HG03432 (cell line): ENCODE results near the gene PDGFA.

Experiments used
- ATAC-seq: cut with Tn5 transposase; IDR thresholded peaks from one replicate; pipeline ENCODE4 v1.9.1; 2021; ENCODE audit warnings: mild to moderate bottlenecking, moderate library complexity; ENCODE audit not compliant: unreplicated experiment

The PDGFA gene

GRCh38 chr7:463362-463781 is 56.3 kb downstream of the PDGFA start:
- no peak for ATAC-seq

- no peak for ATAC-seq
Measured at GRCh38 chr7:462173-463103, 57.2 kb downstream of the PDGFA start.

- no peak for ATAC-seq
Measured at GRCh38 chr7:461453-462172, 58.0 kb downstream of the PDGFA start.

DNA sequence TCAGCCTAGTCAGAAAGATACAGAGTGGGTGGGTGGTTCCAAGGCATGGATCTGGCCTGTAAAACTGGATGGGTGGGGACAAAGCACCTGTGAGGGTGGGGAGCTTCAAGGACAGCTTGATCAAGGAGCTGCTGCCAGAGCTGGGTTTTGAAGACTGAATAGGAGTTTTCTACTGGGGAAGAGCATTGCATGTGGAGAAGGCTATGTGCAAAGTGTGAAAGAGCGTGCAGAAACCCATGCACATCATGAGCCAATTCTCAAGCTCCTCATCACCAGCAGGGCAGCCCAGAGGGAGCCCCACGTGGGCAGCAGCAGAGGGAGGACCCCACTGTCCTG is 58.6 kb downstream of the PDGFA start:
- ATAC-seq: no peak

- ATAC-seq: no peak
Measured at GRCh38 chr7:460374-461116, 59.1 kb downstream of the PDGFA start.

DNA sequence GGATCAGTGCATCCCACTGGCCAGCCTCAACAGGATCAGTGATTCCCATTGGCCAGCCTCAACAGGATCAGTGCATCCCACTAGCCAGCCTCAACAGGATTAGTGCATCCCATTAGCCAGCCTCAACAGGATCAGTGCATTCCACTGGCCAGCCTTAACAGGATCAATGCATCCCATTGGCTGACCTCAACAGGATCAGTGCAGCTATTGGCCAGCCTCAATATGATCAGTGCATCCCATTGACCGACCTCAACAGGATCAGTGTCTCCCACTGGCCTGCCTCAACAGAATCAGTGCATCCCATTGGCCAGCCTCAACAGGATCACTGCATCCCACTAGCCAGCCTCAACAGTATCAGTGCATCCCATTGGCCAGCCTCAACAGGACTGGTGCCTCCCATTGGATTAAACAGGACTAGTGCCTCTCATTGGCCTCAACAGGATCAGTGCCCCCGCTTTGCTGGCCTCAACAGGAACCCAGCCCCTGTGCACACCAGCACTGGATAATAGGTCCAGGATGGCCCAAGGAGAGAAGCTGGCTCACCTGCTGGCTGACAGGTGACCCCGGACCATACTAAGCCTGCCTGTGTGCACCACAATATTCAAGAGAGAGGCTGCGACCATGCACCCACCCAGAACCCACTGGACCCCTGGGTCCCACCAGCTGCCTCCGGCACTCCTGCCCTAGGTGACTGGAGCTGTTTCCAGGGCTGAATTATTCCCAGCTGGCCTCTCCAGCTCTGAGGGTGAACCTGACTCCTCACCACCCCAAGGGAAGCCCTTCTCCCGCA is 59.9 kb downstream of the PDGFA start:
- no peak for ATAC-seq

- no peak for ATAC-seq
Measured at GRCh38 chr7:458511-459245, 61.0 kb downstream of the PDGFA start.

DNA sequence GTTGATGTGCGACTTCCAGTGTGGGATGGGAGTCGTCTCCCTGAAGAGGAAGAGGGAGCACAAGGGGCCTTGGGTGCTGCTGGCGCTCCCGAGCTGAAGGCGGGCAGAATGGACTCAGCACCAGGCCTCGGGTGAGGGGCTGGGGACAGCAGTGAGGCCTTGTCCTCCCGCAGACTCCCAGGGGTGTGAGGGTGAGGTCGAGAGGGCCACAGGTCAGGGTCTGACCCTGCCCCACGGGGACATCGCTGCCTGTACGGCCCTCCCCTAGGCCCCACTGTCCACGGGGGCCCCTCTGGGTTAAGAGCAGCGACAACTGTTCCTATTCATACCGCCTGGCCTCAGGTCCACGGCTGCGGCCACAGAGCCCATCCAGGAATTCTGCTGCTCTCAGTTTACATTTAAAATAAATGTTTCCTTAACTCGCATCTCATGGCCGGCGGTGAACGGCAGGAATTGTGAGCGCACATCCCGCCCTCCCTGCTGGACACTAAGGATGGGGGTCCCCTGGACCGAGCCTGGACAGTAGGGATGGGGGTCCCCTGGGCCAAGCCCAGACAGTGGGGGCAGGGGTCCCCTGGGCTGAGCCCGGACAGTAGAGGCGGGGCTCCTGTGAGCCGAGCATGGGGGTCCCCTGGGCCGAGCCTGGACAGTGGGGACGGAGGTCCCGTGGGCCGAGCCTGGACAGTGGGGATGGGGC is 61.7 kb downstream of the PDGFA start:
- no peak for ATAC-seq

DNA sequence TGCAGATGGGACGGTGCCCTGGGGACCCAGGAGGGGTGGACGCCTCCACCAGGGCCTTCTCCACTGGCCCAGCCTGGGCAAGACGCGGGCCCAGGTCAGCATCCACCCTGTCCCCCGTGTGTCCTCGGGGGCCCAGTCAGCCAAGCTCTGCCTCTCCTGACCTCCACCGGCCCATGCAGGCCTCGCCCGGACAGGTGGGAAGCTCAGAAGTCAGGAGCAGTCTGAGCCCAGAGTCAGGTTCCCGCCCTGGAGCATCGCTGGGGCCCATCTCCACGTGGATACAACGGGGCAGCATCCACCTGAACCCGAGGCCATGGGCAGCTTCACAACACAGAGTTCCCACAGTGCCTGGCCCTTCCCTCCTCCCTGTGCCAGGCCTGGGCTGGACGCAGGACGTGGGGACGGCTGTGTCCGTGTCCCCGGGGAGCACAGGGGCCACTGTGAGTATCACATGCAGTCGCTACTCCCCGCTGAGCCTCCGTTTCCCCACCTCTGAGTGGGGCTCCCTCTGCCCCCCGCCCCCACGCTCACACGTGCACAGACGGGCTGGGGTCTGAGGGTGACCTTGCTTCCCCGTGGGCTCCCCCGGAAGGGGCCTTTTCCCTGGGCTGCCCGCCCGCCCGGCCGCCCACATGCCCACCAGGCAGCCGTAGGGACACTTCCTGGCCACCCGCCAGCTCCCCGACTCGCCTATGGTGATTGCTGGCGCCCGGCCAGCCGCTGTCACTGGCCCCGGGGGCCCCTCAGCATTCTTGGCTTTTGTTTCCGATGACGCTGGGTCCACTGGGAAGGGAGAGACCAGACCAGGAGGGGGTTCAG is 64.3 kb downstream of the PDGFA start:
- ATAC-seq: no peak

GRCh38 chr7:454356-455109 is 65.1 kb downstream of the PDGFA start:
- ATAC-seq: no peak

DNA sequence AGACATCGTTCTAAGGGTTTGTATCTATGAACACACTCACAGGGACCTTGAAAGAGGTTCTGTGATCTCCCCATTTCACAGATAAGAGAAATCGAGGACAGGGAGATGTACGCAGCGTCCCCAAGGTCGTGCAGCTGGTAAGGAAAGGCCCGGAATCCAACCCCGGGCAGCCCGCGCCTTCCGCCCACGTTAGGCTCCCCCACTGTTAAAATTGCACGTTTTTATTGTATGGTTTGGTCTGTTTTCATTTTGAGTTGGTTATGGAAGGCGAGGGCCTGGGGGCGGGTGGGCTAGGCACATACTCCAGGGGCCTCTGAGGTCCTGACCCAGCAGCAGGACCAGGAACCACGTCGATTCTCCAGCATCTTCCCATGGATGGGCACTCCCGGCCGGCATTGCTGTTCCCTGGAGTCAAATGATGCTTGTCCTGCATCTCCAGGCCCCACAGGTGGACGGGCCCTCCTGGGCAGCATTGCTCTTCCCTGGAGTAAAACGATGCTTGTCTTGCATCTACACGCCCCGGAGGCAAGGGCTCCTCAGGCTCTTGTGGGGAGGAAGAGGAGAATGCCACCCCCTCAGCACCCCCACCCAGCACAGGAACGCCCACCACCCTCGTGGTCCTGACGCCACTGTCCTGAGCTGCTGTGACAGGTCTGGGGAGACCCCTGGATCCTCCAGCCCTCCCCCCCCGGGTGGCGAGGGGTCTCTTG is 65.9 kb downstream of the PDGFA start:
- ATAC-seq: no peak

DNA sequence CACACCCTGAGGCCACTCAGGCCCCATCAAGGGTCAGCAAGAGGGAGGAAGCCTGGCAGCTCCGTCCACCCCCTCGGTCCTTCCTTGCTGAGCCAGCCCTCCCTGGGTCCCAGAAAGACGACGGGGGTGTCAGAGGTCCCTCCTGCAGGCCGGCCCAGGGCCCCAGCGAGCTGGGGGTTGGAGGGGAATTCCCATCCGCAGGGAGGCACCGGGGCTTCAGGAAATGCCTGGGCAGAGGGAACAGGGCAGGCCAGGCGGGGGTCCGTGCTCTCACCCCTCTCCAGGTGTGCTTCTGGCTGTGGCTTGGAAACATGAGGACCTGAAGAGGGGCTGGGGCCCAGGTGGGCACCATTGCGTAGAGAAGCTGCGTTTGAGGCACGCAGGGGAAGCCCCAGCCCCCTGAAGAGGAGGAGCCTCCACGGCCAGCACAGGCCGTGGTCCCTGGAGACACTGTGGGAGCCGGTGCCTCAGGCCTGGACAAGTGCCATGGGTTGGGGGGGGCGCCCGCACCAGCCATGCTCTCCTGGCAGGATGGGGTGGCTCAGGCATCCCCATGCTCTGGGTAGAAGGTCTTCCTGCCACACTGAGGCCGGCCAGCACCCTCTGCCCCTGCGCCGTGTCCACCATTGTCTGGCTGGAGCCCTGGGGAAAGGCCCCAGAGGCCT is 66.7 kb downstream of the PDGFA start:
- no peak for ATAC-seq

DNA sequence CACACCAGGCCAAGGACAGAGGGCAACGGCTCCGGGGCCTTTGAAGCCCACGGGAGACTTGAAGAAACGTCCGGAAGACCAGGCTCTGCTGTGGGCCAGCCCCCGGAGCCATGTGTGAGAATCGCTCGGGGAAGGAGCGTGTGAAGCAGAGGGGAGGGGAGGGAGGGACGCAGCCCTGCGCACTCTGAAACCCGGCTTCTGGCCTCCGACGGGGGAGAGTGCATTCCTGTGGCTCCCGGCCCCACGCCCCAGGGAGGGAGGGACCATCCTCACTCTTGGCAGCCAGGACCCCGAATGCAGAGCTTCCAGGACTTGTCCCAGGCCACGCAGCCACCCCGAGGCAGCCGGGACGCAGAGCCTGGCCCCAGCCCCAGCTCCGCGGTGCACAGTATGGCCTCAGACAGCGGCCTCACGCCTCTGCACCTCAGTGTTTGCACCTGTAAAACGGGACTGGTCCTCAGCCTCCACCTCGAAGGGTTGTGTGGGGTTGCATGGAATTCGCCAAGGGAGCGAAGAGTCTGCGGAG is 67.4 kb downstream of the PDGFA start:
- ATAC-seq: no peak

GRCh38 chr7:451255-452225 is 68.1 kb downstream of the PDGFA start:
- no peak for ATAC-seq

- no peak for ATAC-seq
Measured at GRCh38 chr7:450741-451140, 68.9 kb downstream of the PDGFA start.
